ENCODE results near the gene OGG1. TPM values are rescaled to one million over a fixed set of nuclear protein-coding genes. Genes with fewer than 3 reads are reported as not detected.

The OGG1 gene
- total RNA-seq, 1 experiment from 2014 or later, result 21.7 TPM

- no peak for DNase-seq (ENCODE audit: low read depth)
- in situ Hi-C loops (cut with HindIII; ENCODE audit: low pct_unique_long_range_greater_than_20kb, low sequenced_read_pairs), result no loop called here
Observed at GRCh38 chr3:9794400-9794799, 44.6 kb downstream of the OGG1 start.

- no peak for DNase-seq (ENCODE audit: low read depth)
- in situ Hi-C loops (cut with HindIII; ENCODE audit: low pct_unique_long_range_greater_than_20kb, low sequenced_read_pairs), result no loop called here
Observed at GRCh38 chr3:9795207-9795606, 45.5 kb downstream of the OGG1 start.

DNA sequence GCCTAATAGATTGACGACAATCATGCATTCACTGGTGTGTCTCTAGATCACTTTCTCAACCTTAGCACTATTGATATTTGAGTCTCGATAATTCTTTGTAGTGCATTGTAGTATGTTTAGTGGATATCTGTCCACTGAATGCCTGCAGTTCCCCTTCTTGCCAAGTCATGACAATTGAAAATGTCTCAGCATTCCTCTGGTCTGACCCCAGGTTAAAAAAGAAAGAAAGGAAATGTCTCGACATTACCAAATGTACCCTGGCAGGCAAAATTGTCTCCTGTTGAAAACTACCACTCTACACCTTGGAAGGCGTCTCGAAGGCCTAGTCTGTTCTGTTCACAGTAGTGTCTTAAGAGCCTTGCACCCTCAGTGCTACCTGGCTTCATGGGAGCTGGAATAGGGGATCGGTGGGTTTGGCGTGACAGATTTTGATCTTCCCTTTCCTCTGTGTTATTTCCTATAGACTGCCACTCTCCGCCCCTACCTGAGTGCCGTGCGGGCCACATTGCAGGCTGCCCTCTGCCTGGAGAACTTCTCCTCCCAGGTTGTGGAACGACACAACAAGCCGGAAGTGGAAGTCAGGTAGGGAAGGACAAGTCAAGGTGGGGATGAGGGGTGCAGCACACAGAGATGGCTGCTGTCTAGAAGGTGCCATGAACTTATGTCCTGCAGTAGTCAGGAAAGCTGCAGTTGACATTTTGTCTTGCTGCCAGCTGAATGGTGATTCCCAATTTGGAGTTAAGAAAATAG lies 47.6 kb downstream of the OGG1 start:
- no peak for DNase-seq (ENCODE audit: low read depth)
- in situ Hi-C loops (cut with HindIII; ENCODE audit: low pct_unique_long_range_greater_than_20kb, low sequenced_read_pairs), result no loop called here

DNA sequence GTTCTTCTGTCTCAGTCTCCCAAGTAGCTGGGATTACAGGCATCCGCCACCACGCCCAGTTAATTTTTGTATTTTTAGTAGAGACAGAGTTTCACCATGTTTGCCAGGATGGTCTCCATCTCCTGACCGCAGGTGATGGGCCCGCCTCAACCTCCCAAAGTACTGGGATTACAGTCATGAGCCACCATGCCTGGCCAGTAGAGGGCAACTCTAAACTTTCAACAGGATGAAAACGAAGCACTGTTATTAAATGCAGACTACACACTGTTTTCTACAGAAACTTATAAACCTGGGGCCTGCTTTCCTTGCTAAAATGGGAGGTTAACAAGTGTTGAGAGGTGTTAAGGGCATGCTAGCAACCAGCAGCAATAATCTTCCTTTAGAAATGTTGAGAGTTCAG lies 50.8 kb downstream of the OGG1 start:
- in situ Hi-C loops (cut with HindIII; ENCODE audit: low pct_unique_long_range_greater_than_20kb, low sequenced_read_pairs), result no loop called here
- DNase-seq (ENCODE audit: low read depth), result no peak

GRCh38 chr3:9803494-9803893 lies 53.7 kb downstream of the OGG1 start:
- no peak for DNase-seq (ENCODE audit: low read depth)
- in situ Hi-C loops (cut with HindIII; ENCODE audit: low pct_unique_long_range_greater_than_20kb, low sequenced_read_pairs), result no loop called here

DNA sequence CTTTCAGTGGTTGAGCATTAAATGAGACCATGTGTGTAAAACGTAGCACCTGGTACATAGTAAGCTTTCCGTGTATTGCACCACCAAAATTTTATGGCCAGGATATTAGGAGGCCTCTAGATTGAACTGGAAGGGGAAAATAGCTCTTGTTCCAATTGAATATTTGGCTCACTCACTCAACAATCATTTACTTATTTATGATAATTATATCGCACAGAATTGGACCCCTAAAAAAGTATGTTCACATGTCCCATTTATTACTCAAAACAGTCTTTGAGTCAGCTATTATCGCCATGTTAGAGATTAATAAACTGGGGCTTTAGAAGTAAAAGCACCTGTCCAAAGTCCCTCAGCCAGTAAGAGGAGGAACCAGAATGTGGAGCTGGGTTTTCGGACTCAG lies 55.2 kb downstream of the OGG1 start:
- no peak for DNase-seq (ENCODE audit: low read depth)
- in situ Hi-C loops (cut with HindIII; ENCODE audit: low pct_unique_long_range_greater_than_20kb, low sequenced_read_pairs), result no loop called here

- DNase-seq (ENCODE audit: low read depth), result no peak
- in situ Hi-C loops (cut with HindIII; ENCODE audit: low pct_unique_long_range_greater_than_20kb, low sequenced_read_pairs), result no loop called here
Observed at GRCh38 chr3:9806137-9806536, 56.4 kb downstream of the OGG1 start.

Other genes starting within 250 kb of the OGG1 start
- gene LHFPL4, start 196.1 kb upstream of the OGG1 start, total RNA-seq (2014; rRNA removed; shearing (Covaris generic); ENCODE audit: low replicate concordance), result not detected in 2 replicates
- 17.7 and 28.7 TPM in 2 replicates for gene MTMR14, start 100.4 kb upstream of the OGG1 start, total RNA-seq (2014; rRNA removed; shearing (Covaris generic); ENCODE audit: low replicate concordance)
- not detected in 2 replicates for gene CPNE9, start 46.1 kb upstream of the OGG1 start, total RNA-seq (2014; rRNA removed; shearing (Covaris generic); ENCODE audit: low replicate concordance)
- 5.6 and 6.5 TPM in 2 replicates for gene BRPF1, start 18.2 kb upstream of the OGG1 start, total RNA-seq (2014; rRNA removed; shearing (Covaris generic); ENCODE audit: low replicate concordance)
- gene CAMK1, start 20.0 kb downstream of the OGG1 start, total RNA-seq (2014; rRNA removed; shearing (Covaris generic); ENCODE audit: low replicate concordance), result 33.6 and 43.0 TPM in 2 replicates
- 86.1 and 95.9 TPM in 2 replicates for gene TADA3, start 42.5 kb downstream of the OGG1 start, total RNA-seq (2014; rRNA removed; shearing (Covaris generic); ENCODE audit: low replicate concordance)
- 197 and 238 TPM in 2 replicates for gene ARPC4, start 43.1 kb downstream of the OGG1 start, total RNA-seq (2014; rRNA removed; shearing (Covaris generic); ENCODE audit: low replicate concordance)
- 1.4 and 6.6 TPM in 2 replicates for gene TTLL3, start 60.3 kb downstream of the OGG1 start, total RNA-seq (2014; rRNA removed; shearing (Covaris generic); ENCODE audit: low replicate concordance)
- 22.3 and 43.5 TPM in 2 replicates for gene RPUSD3, start 94.1 kb downstream of the OGG1 start, total RNA-seq (2014; rRNA removed; shearing (Covaris generic); ENCODE audit: low replicate concordance)
- gene CIDEC, start 130.3 kb downstream of the OGG1 start, total RNA-seq (2014; rRNA removed; shearing (Covaris generic); ENCODE audit: low replicate concordance), result not detected in 2 replicates
- 19.7 and 36.5 TPM in 2 replicates for gene JAGN1, start 140.7 kb downstream of the OGG1 start, total RNA-seq (2014; rRNA removed; shearing (Covaris generic); ENCODE audit: low replicate concordance)
- not detected in 2 replicates for gene IL17RE, start 152.9 kb downstream of the OGG1 start, total RNA-seq (2014; rRNA removed; shearing (Covaris generic); ENCODE audit: low replicate concordance)
- gene IL17RC, start 167.1 kb downstream of the OGG1 start, total RNA-seq (2014; rRNA removed; shearing (Covaris generic); ENCODE audit: low replicate concordance), result 24.5 and 51.8 TPM in 2 replicates
- gene CRELD1, start 183.9 kb downstream of the OGG1 start, total RNA-seq (2014; rRNA removed; shearing (Covaris generic); ENCODE audit: low replicate concordance), result 12.7 and 22.6 TPM in 2 replicates
- 0.20 and 1.2 TPM in 2 replicates for gene PRRT3, start 202.5 kb downstream of the OGG1 start, total RNA-seq (2014; rRNA removed; shearing (Covaris generic); ENCODE audit: low replicate concordance)
- 44.0 and 48.3 TPM in 2 replicates for gene EMC3, start 236.9 kb downstream of the OGG1 start, total RNA-seq (2014; rRNA removed; shearing (Covaris generic); ENCODE audit: low replicate concordance)

Measured in Caki2 (cell line).